HCT116 (cell line): ENCODE measurements around the gene ZNF605. TPM values are rescaled to one million over a fixed set of nuclear protein-coding genes. Genes with fewer than 3 reads are reported as not detected.

Experiments
- ATAC-seq: fragments of 200-7000 bp; cut with Tn5 transposase; 2 replicates; pipeline ENCODE4 v1.9.1; 2020; ENCODE audit warnings: mild to moderate bottlenecking, moderate library complexity
- BruUV-seq: library from RNA; stranded (reverse); fragments of 400-500 nt; replicated peaks from 2 replicates; lab custom pipeline; 2021; lab: Mats Ljungman, UMichigan
- CTCF ChIA-PET: fragments of 300-600 bp; sonication (Branson Sonifier 250); formaldehyde crosslinking; loops from one replicate; lab custom pipeline; 2021; ENCODE audit warnings: antibody characterized with exemption; lab: Charles Lee
- POLR2A ChIA-PET: fragments of 300-600, 350-600 bp; sonication (Branson Sonifier 250); formaldehyde crosslinking; loops from one replicate; lab custom pipeline; 2021; ENCODE audit warnings: antibody characterized with exemption; lab: Charles Lee
- RAD21 ChIA-PET, 2 experiments: fragments of 300-600 bp; sonication (Branson Sonifier 250); formaldehyde crosslinking; loops; one replicate each; lab custom pipeline; 2023; ENCODE audit warnings: low total read pairs in 2 of 2; ENCODE audit not compliant: uncharacterized antibody in 2 of 2, unreplicated experiment in 2 of 2, low non-redundant PET in 1 of 2; lab: Charles Lee
- DNase-seq: peaks from one replicate; pipeline ENCODE4 v3.0.0-alpha.2; 2010; ENCODE audit warnings: low read depth, low spot score
- H2AFZ ChIP-seq: fragments of 200-600 bp; shearing (Covaris generic), sonication (generic); 2 replicates; pipeline ENCODE4 v1.6.1; 2017; ENCODE audit warnings: low read depth, mixed run types, mixed read lengths, antibody characterized with exemption, low read length; ENCODE audit not compliant: poor library complexity, severe bottlenecking
- H3K27ac ChIP-seq: 2 replicates; pipeline ENCODE4 v1.5.1; 2012; ENCODE audit warnings: low read depth, low read length
- H3K27me3 ChIP-seq: fragments of 200-600 bp; sonication (generic); 2 replicates; pipeline ENCODE4 v1.6.1; 2016; ENCODE audit warnings: mixed run types, low read length, mixed read lengths; ENCODE audit not compliant: insufficient read depth
- H3K36me3 ChIP-seq, 2 experiments: fragments of 200-500 bp in 1 of 2; fragments of 200-600 bp in 1 of 2; sonication (Bioruptor generic) in 1 of 2; sonication (generic) in 1 of 2; 2 replicates each; pipeline versions ENCODE4 v1.5.1 to v1.6.1; 2014 to 2016; ENCODE audit warnings: low read length in 2 of 2, inconsistent platforms in 1 of 2, mixed read lengths in 1 of 2, mixed run types in 1 of 2; ENCODE audit not compliant: insufficient read depth in 2 of 2, control insufficient read depth in 1 of 2
- H3K4me1 ChIP-seq, 2 experiments: fragments of 200-600 bp in 1 of 2; sonication (generic) in 1 of 2; 2 replicates each; pipeline versions ENCODE4 v1.5.1 to v1.6.1; 2012 to 2017; ENCODE audit warnings: low read length in 2 of 2, inconsistent platforms in 1 of 2, mild to moderate bottlenecking in 1 of 2, mixed read lengths in 1 of 2, mixed run types in 1 of 2, moderate library complexity in 1 of 2; ENCODE audit not compliant: insufficient read depth in 2 of 2, control insufficient read depth in 1 of 2
- H3K4me2 ChIP-seq: fragments of 200-600 bp; sonication (generic); 2 replicates; pipeline ENCODE4 v1.6.1; 2017; ENCODE audit warnings: mixed run types, low read length, mixed read lengths
- H3K4me3 ChIP-seq, 2 experiments: fragments of 200-600 bp in 1 of 2; sonication (generic) in 1 of 2; replicated peaks in 1 of 2; 2 replicates each; pipeline ENCODE4 v1.5.1; 2011 to 2016; ENCODE audit warnings: low read length in 2 of 2, control low read depth in 1 of 2, low read depth in 1 of 2, mild to moderate bottlenecking in 1 of 2, mixed read lengths in 1 of 2, mixed run types in 1 of 2
- H3K79me2 ChIP-seq: fragments of 200-600 bp; sonication (generic); 2 replicates; pipeline ENCODE4 v1.6.1; 2017; ENCODE audit warnings: mild to moderate bottlenecking, mixed run types, low read length, moderate library complexity, mixed read lengths; ENCODE audit not compliant: insufficient read depth
- H3K9ac ChIP-seq: fragments of 200-600 bp; sonication (generic); 2 replicates; pipeline ENCODE4 v1.6.1; 2016; ENCODE audit warnings: low read length, mixed read lengths
- H3K9me2 ChIP-seq: fragments of 200-600 bp; sonication (generic), shearing (Covaris generic); 2 replicates; pipeline ENCODE4 v1.6.1; 2017; ENCODE audit warnings: mixed run types, mild to moderate bottlenecking, moderate library complexity; ENCODE audit not compliant: insufficient read depth
- H3K9me3 ChIP-seq, 2 experiments: fragments of 200-500 bp in 1 of 2; fragments of 200-600 bp in 1 of 2; sonication (Bioruptor generic) in 1 of 2; sonication (generic) in 1 of 2; 2 replicates each; pipeline ENCODE4 v1.6.1; 2014 to 2017; ENCODE audit warnings: low read length in 2 of 2, mixed read lengths in 2 of 2, inconsistent platforms in 1 of 2, low read depth in 1 of 2, mild to moderate bottlenecking in 1 of 2, mixed run types in 1 of 2, moderate library complexity in 1 of 2; ENCODE audit not compliant: control insufficient read depth in 1 of 2, insufficient read depth in 1 of 2
- H4K20me1 ChIP-seq: fragments of 200-600 bp; sonication (generic), shearing (Covaris generic); 2 replicates; pipeline ENCODE4 v1.6.1; 2017; ENCODE audit warnings: mixed run types, mild to moderate bottlenecking, moderate library complexity; ENCODE audit not compliant: insufficient read depth
- ATF3 ChIP-seq: IDR thresholded peaks from 2 replicates; pipeline ENCODE4 v1.6.1; 2012
- EGR1 ChIP-seq: IDR thresholded peaks from 2 replicates; pipeline ENCODE4 v1.6.1; 2012; ENCODE audit warnings: low read depth
- ELF1 ChIP-seq: IDR thresholded peaks from 2 replicates; pipeline ENCODE4 v1.6.1; 2012; ENCODE audit warnings: low read depth, borderline replicate concordance
- EZH2 ChIP-seq: fragments of 200-600 bp; sonication (generic); IDR thresholded peaks from 2 replicates; pipeline ENCODE4 v1.6.1; 2017; ENCODE audit warnings: antibody characterized with exemption, mixed run types
- EZH2phosphoT487 ChIP-seq: fragments of 200-600 bp; IDR thresholded peaks from 2 replicates; pipeline ENCODE4 v1.6.1; 2018; ENCODE audit warnings: antibody characterized with exemption, borderline replicate concordance
- POLR2A ChIP-seq: IDR thresholded peaks from 2 replicates; pipeline ENCODE4 v1.7.0; 2011; ENCODE audit warnings: borderline replicate concordance; ENCODE audit not compliant: insufficient read depth, insufficient read length; ENCODE audit errors: extremely low read depth
- POLR2AphosphoS5 ChIP-seq: IDR thresholded peaks from 2 replicates; pipeline ENCODE4 v1.6.1; 2011; ENCODE audit warnings: mild to moderate bottlenecking, low read depth, low read length, moderate library complexity
- RAD21 ChIP-seq: IDR thresholded peaks from 2 replicates; pipeline ENCODE4 v1.6.1; 2012; ENCODE audit warnings: low read depth, mild to moderate bottlenecking
- REST ChIP-seq: IDR thresholded peaks from 2 replicates; pipeline ENCODE4 v1.6.1; 2012; ENCODE audit warnings: low read depth
- SP1 ChIP-seq: IDR thresholded peaks from 2 replicates; pipeline ENCODE4 v1.6.1; 2012; ENCODE audit warnings: low read depth
- ZBTB33 ChIP-seq: IDR thresholded peaks from 2 replicates; pipeline ENCODE4 v1.6.1; 2011; ENCODE audit warnings: mild to moderate bottlenecking, low read length, moderate library complexity; ENCODE audit not compliant: insufficient replicate concordance; ENCODE audit errors: extremely low read depth
- ZNF274 ChIP-seq: fragments of 200-500 bp; sonication (Bioruptor generic); IDR thresholded peaks from 2 replicates; pipeline ENCODE4 v1.6.1; 2014; ENCODE audit warnings: mild to moderate bottlenecking, low read depth, low read length, inconsistent platforms
- intact Hi-C: fragments of 100-400 bp; cut with micrococcal nuclease; formaldehyde crosslinking; loops from 2 replicates; pipeline ENCODE4 v1.10.0; 2022
- total RNA-seq: library from RNA; stranded (reverse); gene quantifications from one replicate; pipeline ENCODE4 v1.2.1, GENCODE V29; 2021; ENCODE audit not compliant: unreplicated experiment

Gene ZNF605
- total RNA-seq, 1 experiment from 2014 or later, result 0.02 TPM

GRCh38 chr12:132926415-132926833, 29.7 kb downstream of the ZNF605 start:
- POLR2A ChIA-PET, result no interaction called here
- Histone ChIP-seq H3K4me3 (no peak overlapping the region), H3K9me3 (peaks cover 46 to 47% of the 10 kb centered on the region in 2 experiments; a peak in 3 of 4 replicates), H3K9me2 (no peaks in the 10 kb centered on the region), H3K36me3 (no peaks in the 10 kb centered on the region; a peak in 1 of 4 replicates), H3K27ac (no peak overlapping the region), H4K20me1 (no peaks in the 10 kb centered on the region), H3K9ac (no peak overlapping the region), H3K27me3 (no peaks in the 10 kb centered on the region), H3K4me2 (no peak overlapping the region), H3K4me1 (no peaks in the 10 kb centered on the region), H3K79me2 (no peaks in the 10 kb centered on the region), H2AFZ (no peak overlapping the region)
- no TSS peak for BruUV-seq
- DNase-seq (no peak), ATAC-seq (no peak)
- intact Hi-C loops, result no loop called here
- TF ChIP-seq ZNF274 (peak; percentile 89), EGR1 (no peak)
- CTCF ChIA-PET, result no interaction called here
- RAD21 ChIA-PET, result no interaction called here

GRCh38 chr12:132925597-132926414, 30.3 kb downstream of the ZNF605 start:
- CTCF ChIA-PET, result no interaction called here
- no TSS peak for BruUV-seq
- no peaks in the 10 kb centered on the region for H3K27me3 ChIP-seq
- RAD21 ChIA-PET, result no interaction called here
- H3K4me1 ChIP-seq, result no peaks in the 10 kb centered on the region
- no peak overlapping the region for H3K4me3 ChIP-seq
- peaks cover 44 to 51% of the 10 kb centered on the region in 2 experiments; a peak in 3 of 4 replicates for H3K9me3 ChIP-seq
- H3K36me3 ChIP-seq, result no peaks in the 10 kb centered on the region; a peak in 1 of 4 replicates
- H3K27ac ChIP-seq, result no peak overlapping the region
- H3K9me2 ChIP-seq, result no peaks in the 10 kb centered on the region
- ATAC-seq (no peak), DNase-seq (no peak)
- no peak overlapping the region for H2AFZ ChIP-seq
- POLR2A ChIA-PET, result no interaction called here
- H3K9ac ChIP-seq, result no peak overlapping the region
- H3K79me2 ChIP-seq, result no peaks in the 10 kb centered on the region
- no peak overlapping the region for H3K4me2 ChIP-seq
- no peaks in the 10 kb centered on the region for H4K20me1 ChIP-seq
- intact Hi-C loops, result no loop called here
- TF ChIP-seq ZNF274, result no peak; the same call in none of the 2 replicates
- TF ChIP-seq REST, result no peak
- TF ChIP-seq ZBTB33, result no peak
- no peak for TF ChIP-seq RAD21
- TF ChIP-seq POLR2AphosphoS5, result no peak
- no peak for TF ChIP-seq EGR1
- TF ChIP-seq EZH2, result no peak
- TF ChIP-seq EZH2phosphoT487, result no peak
- no peak for TF ChIP-seq ELF1
- no peak for TF ChIP-seq SP1
- no peak for TF ChIP-seq POLR2A
- no peak for TF ChIP-seq ATF3
